Kidney epithelial cell (primary cell): ENCODE data around the gene KIRREL3. TPM values are rescaled to one million over a fixed set of nuclear protein-coding genes. Genes with fewer than 3 reads are reported as not detected.

Experiments
- DNase-seq: peaks from one replicate; pipeline ENCODE4 v3.0.0-alpha.2; 2010; ENCODE audit warnings: low read depth
- H3K27me3 ChIP-seq: 2 replicates; pipeline ENCODE4 v1.6.0; 2011; ENCODE audit warnings: low read length; ENCODE audit not compliant: control insufficient read depth, insufficient read depth
- H3K36me3 ChIP-seq: 2 replicates; pipeline ENCODE4 v1.5.1; 2011; ENCODE audit warnings: low read length; ENCODE audit not compliant: control insufficient read depth, insufficient read depth
- H3K4me3 ChIP-seq: 2 replicates; pipeline ENCODE4 v1.5.1; 2011; ENCODE audit warnings: low read depth, mild to moderate bottlenecking, control low read depth, low read length
- CTCF ChIP-seq: IDR thresholded peaks from 2 replicates; pipeline ENCODE4 v1.5.1; 2011; ENCODE audit warnings: mild to moderate bottlenecking, moderate library complexity, low read length, control low read depth, inconsistent platforms; ENCODE audit not compliant: insufficient read depth, poor library complexity, severe bottlenecking
- total RNA-seq: library from RNA; depleted of rRNA; stranded (reverse); fragments of >200 nt; gene quantifications from 2 replicates; pipeline ENCODE4 v1.2.3, GENCODE V29; 2015

Gene KIRREL3
- total RNA-seq, 1 donor from 2014 or later, result 1.3 TPM

- no peak for TF ChIP-seq CTCF
- Histone ChIP-seq H3K27me3 (no peaks in the 10 kb centered on the region), H3K4me3 (no peak overlapping the region), H3K36me3 (no peaks in the 10 kb centered on the region)
- DNase-seq, result no peak
These were observed 381.1 kb downstream of the KIRREL3 start for GRCh38 chr11:126619516-126619915.

GRCh38 chr11:126615845-126616244 lies 384.7 kb downstream of the KIRREL3 start:
- Histone ChIP-seq H3K36me3 (no peaks in the 10 kb centered on the region), H3K4me3 (no peak overlapping the region), H3K27me3 (no peaks in the 10 kb centered on the region)
- DNase-seq, result no peak
- TF ChIP-seq CTCF, result no peak

DNA sequence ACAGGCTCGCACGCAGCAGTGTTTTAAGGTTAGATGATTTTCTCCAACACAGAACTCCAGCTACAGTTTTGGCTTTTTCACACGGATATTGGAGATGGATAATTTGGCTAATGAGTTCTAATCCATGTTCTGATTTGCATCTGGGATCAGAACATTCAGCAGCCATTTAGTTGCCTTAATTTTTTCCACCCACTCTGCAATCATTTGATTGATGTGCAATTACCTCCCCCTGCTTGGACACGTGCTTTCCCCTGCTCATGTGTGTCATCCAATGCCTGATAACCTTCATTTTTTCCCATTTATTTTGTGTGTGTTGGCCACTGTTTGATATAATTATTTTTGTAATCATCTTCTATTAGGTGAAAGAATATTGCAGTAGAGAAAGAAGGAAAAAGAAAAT lies 387.3 kb downstream of the KIRREL3 start:
- no peak for TF ChIP-seq CTCF
- no peak for DNase-seq
- H3K27me3 ChIP-seq, result no peaks in the 10 kb centered on the region

GRCh38 chr11:126612671-126613070 lies 387.9 kb downstream of the KIRREL3 start:
- DNase-seq, result no peak
- TF ChIP-seq CTCF, result no peak
- Histone ChIP-seq H3K36me3 (no peaks in the 10 kb centered on the region), H3K4me3 (no peak overlapping the region), H3K27me3 (no peaks in the 10 kb centered on the region)

More for the DNA sequence above, 387.3 kb downstream of the KIRREL3 start:
- Histone ChIP-seq H3K36me3 (no peaks in the 10 kb centered on the region), H3K4me3 (no peak overlapping the region)

- Histone ChIP-seq H3K36me3 (no peaks in the 10 kb centered on the region), H3K4me3 (no peak overlapping the region), H3K27me3 (no peaks in the 10 kb centered on the region)
- no peak for DNase-seq
- TF ChIP-seq CTCF, result no peak
These were observed 389.1 kb downstream of the KIRREL3 start for GRCh38 chr11:126611438-126611837.

- H3K27me3 ChIP-seq, result no peaks in the 10 kb centered on the region
- TF ChIP-seq CTCF, result no peak
These were observed 391.9 kb downstream of the KIRREL3 start for GRCh38 chr11:126608658-126609057.

More at GRCh38 chr11:126608658-126609057, 391.9 kb downstream of the KIRREL3 start:
- H3K36me3 ChIP-seq, result no peaks in the 10 kb centered on the region
- no peak for DNase-seq
- no peak overlapping the region for H3K4me3 ChIP-seq
